Measurements from ENCODE around the gene ZNF134. TPM values are rescaled to one million over a fixed set of nuclear protein-coding genes. Genes with fewer than 3 reads are reported as not detected.

The ZNF134 gene
- total RNA-seq, 2 experiments from 2014 or later: 7.7 to 11.1 TPM

- Histone ChIP-seq H3K27ac (ENCODE audit: low read depth, low read length, poor library complexity, severe bottlenecking) (no peak within 1 kb of the TSS), H3K4me2 (ENCODE audit: low read length) (peak within 1 kb of the TSS; percentile 97), H3K4me1 (ENCODE audit: insufficient read depth, low read length, poor library complexity, severe bottlenecking) (peaks cover 10% of the 10 kb centered on the region), H3K9me2 (ENCODE audit: insufficient read depth, low read length) (no peaks in the 10 kb centered on the region), H3K9me3 (ENCODE audit: low read length) (peaks cover 20% of the 10 kb centered on the region), H2AFZ (ENCODE audit: low read length) (peak within 1 kb of the TSS; percentile 91), H4K20me1 (ENCODE audit: insufficient read depth, low read length) (no peaks in the 10 kb centered on the region), H3K36me3 (ENCODE audit: insufficient read depth, low read length) (peaks cover 34% of the 10 kb centered on the region), H3K79me2 (ENCODE audit: insufficient read depth, low read depth, low read length) (peaks cover 5% of the 10 kb centered on the region; the same call in 1 of the 2 replicates), H3K4me3 (ENCODE audit: low read depth, low read length, poor library complexity, severe bottlenecking) (peak within 1 kb of the TSS; percentile 87)
- CTCF ChIA-PET (ENCODE audit: unreplicated experiment): interaction anchor here (0.6 kb wide), 1 partner anchor 8 kb away, joined by 3 read pairs; no protein-coding TSS in a partner anchor
- TF ChIP-seq EZH2phosphoT487 (IDR thresholded peaks at IDR 0.05; ENCODE audit: borderline replicate concordance, low read depth, low read length): no peak
- TF ChIP-seq, protein P1, sequence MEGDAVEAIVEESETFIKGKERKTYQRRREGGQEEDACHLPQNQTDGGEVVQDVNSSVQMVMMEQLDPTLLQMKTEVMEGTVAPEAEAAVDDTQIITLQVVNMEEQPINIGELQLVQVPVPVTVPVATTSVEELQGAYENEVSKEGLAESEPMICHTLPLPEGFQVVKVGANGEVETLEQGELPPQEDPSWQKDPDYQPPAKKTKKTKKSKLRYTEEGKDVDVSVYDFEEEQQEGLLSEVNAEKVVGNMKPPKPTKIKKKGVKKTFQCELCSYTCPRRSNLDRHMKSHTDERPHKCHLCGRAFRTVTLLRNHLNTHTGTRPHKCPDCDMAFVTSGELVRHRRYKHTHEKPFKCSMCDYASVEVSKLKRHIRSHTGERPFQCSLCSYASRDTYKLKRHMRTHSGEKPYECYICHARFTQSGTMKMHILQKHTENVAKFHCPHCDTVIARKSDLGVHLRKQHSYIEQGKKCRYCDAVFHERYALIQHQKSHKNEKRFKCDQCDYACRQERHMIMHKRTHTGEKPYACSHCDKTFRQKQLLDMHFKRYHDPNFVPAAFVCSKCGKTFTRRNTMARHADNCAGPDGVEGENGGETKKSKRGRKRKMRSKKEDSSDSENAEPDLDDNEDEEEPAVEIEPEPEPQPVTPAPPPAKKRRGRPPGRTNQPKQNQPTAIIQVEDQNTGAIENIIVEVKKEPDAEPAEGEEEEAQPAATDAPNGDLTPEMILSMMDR (conservative IDR thresholded peaks at IDR 0.05; ENCODE audit: low read length): no peak
- POLR2A ChIA-PET: interaction anchor here (0.7 kb wide), 1 partner anchor 119 kb away, joined by 3 read pairs; no protein-coding TSS in a partner anchor
- intact Hi-C loops (cut with micrococcal nuclease; ENCODE audit: unreplicated experiment): no loop called here
- no TSS peak for BruUV-seq (replicated peaks)
- peak; percentile 96 for DNase-seq (ENCODE audit: low spot score)
These were observed 19.2 kb downstream of the ZNF134 start, which contains the start of gene ZNF211 for GRCh38 chr19:57632987-57633831. TSS of gene ZNF211 (plus strand) at chr19:57633168. CDS start at chr19:57633347, 179 bp downstream.

GRCh38 chr19:57633832-57634131 is 19.7 kb downstream of the ZNF134 start:
- CTCF ChIA-PET (ENCODE audit: unreplicated experiment): no interaction called here
- Histone ChIP-seq H3K4me1 (ENCODE audit: insufficient read depth, low read length, poor library complexity, severe bottlenecking) (peaks cover 10% of the 10 kb centered on the region), H3K79me2 (ENCODE audit: insufficient read depth, low read depth, low read length) (peaks cover 5% of the 10 kb centered on the region; the same call in 1 of the 2 replicates), H3K27ac (ENCODE audit: low read depth, low read length, poor library complexity, severe bottlenecking) (no peak overlapping the region), H3K4me3 (ENCODE audit: low read depth, low read length, poor library complexity, severe bottlenecking) (peak overlapping the region; percentile 87), H3K9me3 (ENCODE audit: low read length) (peaks cover 26% of the 10 kb centered on the region), H3K9me2 (ENCODE audit: insufficient read depth, low read length) (no peaks in the 10 kb centered on the region), H2AFZ (ENCODE audit: low read length) (peak overlapping the region; percentile 91; the same call in 1 of the 2 replicates), H3K4me2 (ENCODE audit: low read length) (peak overlapping the region; percentile 97), H4K20me1 (ENCODE audit: insufficient read depth, low read length) (no peaks in the 10 kb centered on the region), H3K36me3 (ENCODE audit: insufficient read depth, low read length) (peaks cover 40% of the 10 kb centered on the region)
- POLR2A ChIA-PET: no interaction called here
- TF ChIP-seq, protein P1 (conservative IDR thresholded peaks at IDR 0.05; ENCODE audit: low read length): no peak
- TF ChIP-seq EZH2phosphoT487 (IDR thresholded peaks at IDR 0.05; ENCODE audit: borderline replicate concordance, low read depth, low read length): no peak
- BruUV-seq (replicated peaks): no TSS peak
- intact Hi-C loops (cut with micrococcal nuclease; ENCODE audit: unreplicated experiment): no loop called here
- no peak for DNase-seq (ENCODE audit: low spot score)

GRCh38 chr19:57637379-57637778 is 23.3 kb downstream of the ZNF134 start:
- H3K4me2 ChIP-seq (ENCODE audit: low read length): no peak overlapping the region
- BruUV-seq (replicated peaks): no TSS peak
- peaks cover 74% of the 10 kb centered on the region for H3K36me3 ChIP-seq (ENCODE audit: insufficient read depth, low read length)
- intact Hi-C loops (cut with micrococcal nuclease; ENCODE audit: unreplicated experiment): no loop called here
- H3K79me2 ChIP-seq (ENCODE audit: insufficient read depth, low read depth, low read length): peaks cover 5% of the 10 kb centered on the region; the same call in 1 of the 2 replicates
- no peaks in the 10 kb centered on the region for H3K9me2 ChIP-seq (ENCODE audit: insufficient read depth, low read length)
- H4K20me1 ChIP-seq (ENCODE audit: insufficient read depth, low read length): no peaks in the 10 kb centered on the region
- H2AFZ ChIP-seq (ENCODE audit: low read length): no peak overlapping the region
- no peak overlapping the region for H3K4me3 ChIP-seq (ENCODE audit: low read depth, low read length, poor library complexity, severe bottlenecking)
- POLR2A ChIA-PET: no interaction called here
- CTCF ChIA-PET (ENCODE audit: unreplicated experiment): no interaction called here
- peaks cover 27% of the 10 kb centered on the region for H3K9me3 ChIP-seq (ENCODE audit: low read length)
- DNase-seq (ENCODE audit: low spot score): no peak
- H3K27ac ChIP-seq (ENCODE audit: low read depth, low read length, poor library complexity, severe bottlenecking): no peak overlapping the region
- H3K4me1 ChIP-seq (ENCODE audit: insufficient read depth, low read length, poor library complexity, severe bottlenecking): peaks cover 10% of the 10 kb centered on the region
- TF ChIP-seq, protein P1 (conservative IDR thresholded peaks at IDR 0.05; ENCODE audit: low read length): no peak
- TF ChIP-seq EZH2phosphoT487 (IDR thresholded peaks at IDR 0.05; ENCODE audit: borderline replicate concordance, low read depth, low read length): no peak

Measured in OCI-LY7 (cell line).